SU-DHL-6 (cell line): ENCODE data around the gene SSR3.

Source experiments
- H2AFZ ChIP-seq: fragments of 200-600 bp; sonication (generic); 2 replicates; pipeline ENCODE4 v1.6.1; 2014; ENCODE audit warnings: low read depth, mild to moderate bottlenecking, moderate library complexity, mixed read lengths, antibody characterized with exemption, low read length; ENCODE audit not compliant: severe bottlenecking
- H3F3A ChIP-seq: fragments of 200-600 bp; shearing (Covaris generic); 2 replicates; pipeline ENCODE4 v1.6.0; 2016; ENCODE audit warnings: antibody characterized with exemption, mild to moderate bottlenecking; ENCODE audit not compliant: insufficient read depth
- H3K27ac ChIP-seq: fragments of 200-600 bp; sonication (generic); 2 replicates; pipeline ENCODE4 v1.5.1; 2016; ENCODE audit warnings: low read depth, mild to moderate bottlenecking, low read length, moderate library complexity, mixed read lengths
- H3K27me3 ChIP-seq: fragments of 200-600 bp; sonication (generic), shearing (Covaris generic); 2 replicates; pipeline ENCODE4 v1.6.0; 2014; ENCODE audit warnings: mild to moderate bottlenecking, low read length
- H3K36me3 ChIP-seq: fragments of 200-600 bp; sonication (generic); 2 replicates; pipeline ENCODE4 v1.6.1; 2014; ENCODE audit warnings: mild to moderate bottlenecking, low read length, mixed read lengths
- H3K4me2 ChIP-seq: fragments of 300-600, 200-600 bp; shearing (Covaris generic), sonication (generic); 2 replicates; pipeline ENCODE4 v1.6.0; 2014; ENCODE audit warnings: low read length, low read depth, mild to moderate bottlenecking; ENCODE audit not compliant: poor library complexity, severe bottlenecking
- H3K4me3 ChIP-seq: fragments of 200-600 bp; sonication (generic); 2 replicates; pipeline ENCODE4 v1.5.1; 2014; ENCODE audit warnings: antibody characterized with exemption, low read length, mild to moderate bottlenecking, mixed read lengths; ENCODE audit not compliant: insufficient read depth, poor library complexity, severe bottlenecking
- H3K79me2 ChIP-seq: fragments of 200-600 bp; sonication (generic); 2 replicates; pipeline ENCODE4 v1.6.1; 2014; ENCODE audit warnings: mild to moderate bottlenecking, low read length, moderate library complexity; ENCODE audit not compliant: insufficient read depth
- H3K9ac ChIP-seq: fragments of 200-600 bp; sonication (generic); 2 replicates; pipeline ENCODE4 v1.7.0; 2014; ENCODE audit warnings: mild to moderate bottlenecking, low read length
- H3K9me2 ChIP-seq: fragments of 200-600 bp; sonication (generic); replicated peaks from 2 replicates; pipeline ENCODE4 v1.6.1; 2014; ENCODE audit warnings: low read length; ENCODE audit not compliant: insufficient read depth
- H3K9me3 ChIP-seq: fragments of 200-600 bp; sonication (generic); 2 replicates; pipeline ENCODE4 v1.6.1; 2014; ENCODE audit warnings: low read length, mixed read lengths; ENCODE audit not compliant: insufficient read depth
- H4K20me1 ChIP-seq: fragments of 200-600 bp; sonication (generic); 2 replicates; pipeline ENCODE4 v1.6.1; 2014; ENCODE audit warnings: low read depth, mild to moderate bottlenecking, antibody characterized with exemption, low read length, moderate library complexity, mixed read lengths
- EZH2phosphoT487 ChIP-seq: fragments of 200-600 bp; sonication (generic), shearing (Covaris generic); conservative IDR thresholded peaks from 2 replicates; pipeline ENCODE4 v1.6.1; 2018; ENCODE audit warnings: mild to moderate bottlenecking, antibody characterized with exemption, low read length, moderate library complexity, mixed read lengths
- TF ChIP-seq, protein P1 (sequence below): fragments of 200-600 bp; sonication (generic); IDR thresholded peaks from one replicate; pipeline ENCODE4 v1.5.1; 2017; ENCODE audit warnings: antibody characterized with exemption, mild to moderate bottlenecking, low read length, moderate library complexity; ENCODE audit not compliant: insufficient read depth, poor library complexity, severe bottlenecking

Gene SSR3

DNA sequence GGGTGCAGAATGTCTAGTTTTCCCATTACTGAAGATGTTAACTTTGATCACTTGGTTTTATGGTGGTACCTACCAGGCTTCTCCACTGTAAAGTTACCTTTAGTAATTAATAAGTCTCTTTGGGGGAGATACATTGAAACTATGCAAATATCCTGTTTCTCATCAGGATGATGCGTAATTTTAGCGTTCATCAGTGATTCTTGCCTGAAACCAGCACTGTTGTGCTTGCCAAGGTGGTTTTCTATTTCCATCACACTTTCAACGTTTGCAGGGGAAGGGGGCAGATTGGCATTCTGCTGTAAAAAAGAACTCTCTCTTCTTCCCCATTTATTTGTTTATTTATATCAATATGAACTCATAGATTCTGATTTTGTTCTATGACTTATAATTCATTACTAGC is 61.0 kb downstream of the SSR3 start:
- no peak overlapping the region for H3K4me2 ChIP-seq
- no peaks in the 10 kb centered on the region for H3F3A ChIP-seq
- H3K9me2 ChIP-seq, result no peaks in the 10 kb centered on the region
- no peaks in the 10 kb centered on the region for H4K20me1 ChIP-seq
- no peak for TF ChIP-seq EZH2phosphoT487
- TF ChIP-seq, protein P1, sequence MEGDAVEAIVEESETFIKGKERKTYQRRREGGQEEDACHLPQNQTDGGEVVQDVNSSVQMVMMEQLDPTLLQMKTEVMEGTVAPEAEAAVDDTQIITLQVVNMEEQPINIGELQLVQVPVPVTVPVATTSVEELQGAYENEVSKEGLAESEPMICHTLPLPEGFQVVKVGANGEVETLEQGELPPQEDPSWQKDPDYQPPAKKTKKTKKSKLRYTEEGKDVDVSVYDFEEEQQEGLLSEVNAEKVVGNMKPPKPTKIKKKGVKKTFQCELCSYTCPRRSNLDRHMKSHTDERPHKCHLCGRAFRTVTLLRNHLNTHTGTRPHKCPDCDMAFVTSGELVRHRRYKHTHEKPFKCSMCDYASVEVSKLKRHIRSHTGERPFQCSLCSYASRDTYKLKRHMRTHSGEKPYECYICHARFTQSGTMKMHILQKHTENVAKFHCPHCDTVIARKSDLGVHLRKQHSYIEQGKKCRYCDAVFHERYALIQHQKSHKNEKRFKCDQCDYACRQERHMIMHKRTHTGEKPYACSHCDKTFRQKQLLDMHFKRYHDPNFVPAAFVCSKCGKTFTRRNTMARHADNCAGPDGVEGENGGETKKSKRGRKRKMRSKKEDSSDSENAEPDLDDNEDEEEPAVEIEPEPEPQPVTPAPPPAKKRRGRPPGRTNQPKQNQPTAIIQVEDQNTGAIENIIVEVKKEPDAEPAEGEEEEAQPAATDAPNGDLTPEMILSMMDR, result no peak
- no peak overlapping the region for H2AFZ ChIP-seq
- peaks cover 13% of the 10 kb centered on the region; the same call in 1 of the 2 replicates for H3K9me3 ChIP-seq
- no peaks in the 10 kb centered on the region for H3K27me3 ChIP-seq
- no peak overlapping the region for H3K9ac ChIP-seq
- H3K4me3 ChIP-seq, result no peak overlapping the region
- no peaks in the 10 kb centered on the region for H3K36me3 ChIP-seq
- no peak overlapping the region for H3K27ac ChIP-seq
- H3K79me2 ChIP-seq, result no peaks in the 10 kb centered on the region

DNA sequence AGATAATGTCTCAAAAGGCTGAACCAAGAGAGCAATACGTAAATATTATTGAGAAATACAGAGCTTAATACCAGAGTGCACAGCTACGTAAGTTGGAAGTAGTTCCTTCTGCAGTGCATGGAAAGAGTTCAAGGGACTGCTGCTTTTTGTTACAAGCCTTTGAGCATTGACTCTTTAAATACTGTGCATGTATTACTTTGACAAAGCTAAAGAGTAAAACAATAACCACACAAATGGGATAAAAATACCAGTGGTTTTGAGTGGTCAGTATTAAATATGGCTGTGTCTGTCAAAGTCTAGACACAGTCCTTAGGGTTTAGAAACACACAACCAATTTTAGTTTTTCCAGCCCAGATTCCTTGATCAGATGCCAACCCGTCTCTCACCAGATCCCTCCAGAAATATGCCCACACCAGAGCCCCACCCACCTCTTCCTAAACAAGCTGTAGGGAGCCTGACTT is 62.1 kb downstream of the SSR3 start:
- Histone ChIP-seq H2AFZ (no peak overlapping the region), H3K36me3 (no peaks in the 10 kb centered on the region), H3K4me3 (no peak overlapping the region), H3K4me2 (no peak overlapping the region), H3F3A (no peaks in the 10 kb centered on the region), H3K9me3 (peaks cover 3% of the 10 kb centered on the region; the same call in 1 of the 2 replicates), H4K20me1 (no peaks in the 10 kb centered on the region), H3K27me3 (no peaks in the 10 kb centered on the region), H3K79me2 (no peaks in the 10 kb centered on the region), H3K9me2 (no peaks in the 10 kb centered on the region), H3K9ac (no peak overlapping the region), H3K27ac (no peak overlapping the region)
- TF ChIP-seq, protein P1, result no peak
- TF ChIP-seq EZH2phosphoT487, result no peak

DNA sequence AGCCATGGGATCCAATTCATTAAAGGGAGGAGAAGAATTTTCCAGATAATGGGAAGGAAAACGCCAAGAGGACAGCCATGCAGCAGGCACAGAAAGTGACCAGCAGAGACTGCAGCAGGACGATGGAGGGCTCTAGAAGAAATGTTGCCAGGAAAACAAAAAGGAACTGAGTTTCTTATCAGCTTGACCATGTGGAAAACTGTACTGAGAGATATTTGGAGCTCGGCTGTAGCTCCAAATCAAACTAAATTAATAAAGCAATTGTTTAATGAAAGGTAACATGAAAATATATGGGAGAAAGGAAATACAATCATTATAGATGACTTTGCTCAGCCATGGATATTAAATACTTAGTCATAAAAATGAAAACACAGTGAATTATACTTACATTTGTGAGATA is 63.7 kb downstream of the SSR3 start:
- no peaks in the 10 kb centered on the region for H3K36me3 ChIP-seq
- H2AFZ ChIP-seq, result no peak overlapping the region
- no peak overlapping the region for H3K9ac ChIP-seq

More for the DNA sequence above, 63.7 kb downstream of the SSR3 start:
- no peak overlapping the region for H3K4me2 ChIP-seq
- H3K9me2 ChIP-seq, result no peaks in the 10 kb centered on the region
- H3K27me3 ChIP-seq, result no peaks in the 10 kb centered on the region
- no peak overlapping the region for H3K27ac ChIP-seq
- no peak overlapping the region for H3K4me3 ChIP-seq
- no peak for TF ChIP-seq EZH2phosphoT487
- TF ChIP-seq, protein P1, result no peak
- no peaks in the 10 kb centered on the region for H3K9me3 ChIP-seq
- no peaks in the 10 kb centered on the region for H3K79me2 ChIP-seq
- no peaks in the 10 kb centered on the region for H4K20me1 ChIP-seq
- no peaks in the 10 kb centered on the region for H3F3A ChIP-seq
